Body of pancreas (tissue), 4 donors: ENCODE results near the gene ABCB8. TPM values are rescaled to one million over a fixed set of nuclear protein-coding genes. Genes with fewer than 3 reads are reported as not detected.

Experiments
- ATAC-seq: fragments of 150-250 bp; one replicate; pipeline ENCODE4 v1.9.1; 2016
- DNase-seq, 4 donors: peaks; one replicate each; pipeline ENCODE4 v3.0.0-alpha.2; 2019
- H3K27ac ChIP-seq, 4 donors: fragments of 200-600 bp; sonication (generic); 1 replicate in 3 of 4; 2 replicates in 1 of 4; pipeline versions ENCODE4 v1.5.1 to v1.6.1; 2016 to 2019; ENCODE audit warnings: mild to moderate bottlenecking in 1 of 4, mixed read lengths in 1 of 4, moderate library complexity in 1 of 4
- H3K27me3 ChIP-seq, 2 donors: fragments of 200-600 bp; sonication (generic); one replicate each; pipeline ENCODE4 v1.6.0; 2016; ENCODE audit warnings: mild to moderate bottlenecking in 1 of 2
- H3K36me3 ChIP-seq, 2 donors: fragments of 200-600 bp; sonication (generic); replicated peaks in 1 of 2; 2 replicates each; pipeline ENCODE4 v1.5.1; 2016; ENCODE audit warnings: low read depth in 2 of 2; ENCODE audit not compliant: insufficient read depth in 1 of 2
- H3K4me1 ChIP-seq: fragments of 200-600 bp; sonication (generic); one replicate; pipeline ENCODE4 v1.6.0; 2016
- H3K4me3 ChIP-seq, 2 donors: fragments of 200-600 bp; sonication (generic); 1 replicate in 1 of 2; 2 replicates in 1 of 2; pipeline ENCODE4 v1.5.1; 2016 to 2019
- H3K9me3 ChIP-seq, 3 donors: fragments of 200-600 bp; sonication (generic); 1 replicate in 2 of 3; 2 replicates in 1 of 3; pipeline ENCODE4 v1.5.1; 2016
- POLR2A ChIP-seq, 3 donors: fragments of 450-650 bp; IDR thresholded peaks; one replicate each; pipeline ENCODE4 v1.6.1; 2016; ENCODE audit warnings: antibody characterized with exemption in 3 of 3, mild to moderate bottlenecking in 2 of 3
- WGBS, 2 donors: methylation state at CpG; one replicate each; pipeline ENCODE4 v1.1.5; 2017; 5-methylcytosine and 5-hydroxymethylcytosine counted together
- intact Hi-C: fragments of 100-400 bp; cut with DNase I; formaldehyde crosslinking; loops from one replicate; pipeline ENCODE4 v1.15.1; 2023
- total RNA-seq, 2 donors: library from RNA; depleted of rRNA; stranded (reverse); fragments of >200 nt; gene quantifications; one replicate each; pipeline ENCODE4 v1.1.0, GENCODE V29; 2016
- TF ChIP-seq, protein P1 (sequence below), 7 experiments: fragments of 450-650 bp in 4 of 7; fragments of 200-600 bp in 3 of 7; sonication (generic) in 3 of 7; IDR thresholded peaks; one replicate each; pipeline ENCODE4 v1.5.1; 2016 to 2019; ENCODE audit warnings: antibody characterized with exemption in 7 of 7

ABCB8 gene
- total RNA-seq, 2 donors from 2014 or later = 8.8 to 39.6 TPM

DNA sequence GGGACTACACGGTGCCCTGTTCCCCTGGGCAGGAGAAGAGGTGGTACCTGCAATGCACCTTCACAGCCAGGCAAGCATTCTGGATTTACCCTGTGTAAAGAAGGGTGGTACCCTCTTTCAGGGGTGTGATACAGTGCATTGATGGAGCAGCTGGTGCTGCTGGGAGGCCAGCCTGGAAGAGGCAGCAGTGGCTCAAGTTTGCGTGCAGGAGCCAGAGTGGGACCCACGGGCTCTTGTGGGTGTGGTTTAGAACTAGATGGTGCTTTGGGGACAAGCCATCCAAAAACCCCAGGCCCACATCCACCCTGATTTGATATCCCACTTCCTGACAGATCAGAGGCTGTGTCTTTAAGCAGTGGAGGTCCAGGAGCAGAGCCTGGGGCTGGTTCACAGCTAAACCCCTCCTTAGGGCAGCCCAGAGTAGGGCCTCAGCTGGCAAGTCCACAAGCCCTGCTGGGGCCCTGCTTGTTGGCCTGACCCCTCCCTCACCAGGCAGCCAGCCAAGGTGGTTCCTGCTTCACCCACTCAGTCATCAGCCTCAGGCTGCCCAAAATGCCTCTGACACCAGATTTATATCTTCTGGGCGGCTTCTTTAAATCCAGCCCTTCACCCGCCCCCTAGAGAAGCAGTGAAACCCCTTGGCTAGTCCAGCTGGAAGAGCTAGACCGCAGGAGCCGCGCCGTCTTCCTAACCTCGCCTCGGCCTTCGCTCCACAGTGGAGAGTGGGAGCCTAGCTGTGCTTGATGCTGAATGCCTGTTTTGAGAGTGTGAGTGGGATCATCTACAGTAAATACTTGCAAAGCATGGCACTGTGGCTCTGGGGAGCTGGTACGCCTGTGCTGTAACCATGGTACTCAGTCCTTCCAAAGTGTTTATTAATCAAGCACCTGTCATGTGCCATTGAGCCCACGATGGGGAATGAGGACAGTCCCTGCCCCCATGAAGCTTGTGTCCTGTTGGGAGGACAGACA, 18.6 kb downstream of the ABCB8 start:
- Histone ChIP-seq H3K4me1 (peaks cover 8% of the 10 kb centered on the region), H3K27me3 (no peaks in the 10 kb centered on the region), H3K9me3 (no peaks in the 10 kb centered on the region), H3K4me3 (no peak overlapping the region), H3K27ac (no peak overlapping the region), H3K36me3 (no peaks in the 10 kb centered on the region)
- TF ChIP-seq POLR2A (IDR thresholded peaks at IDR 0.05) = no peak
- TF ChIP-seq, protein P1, sequence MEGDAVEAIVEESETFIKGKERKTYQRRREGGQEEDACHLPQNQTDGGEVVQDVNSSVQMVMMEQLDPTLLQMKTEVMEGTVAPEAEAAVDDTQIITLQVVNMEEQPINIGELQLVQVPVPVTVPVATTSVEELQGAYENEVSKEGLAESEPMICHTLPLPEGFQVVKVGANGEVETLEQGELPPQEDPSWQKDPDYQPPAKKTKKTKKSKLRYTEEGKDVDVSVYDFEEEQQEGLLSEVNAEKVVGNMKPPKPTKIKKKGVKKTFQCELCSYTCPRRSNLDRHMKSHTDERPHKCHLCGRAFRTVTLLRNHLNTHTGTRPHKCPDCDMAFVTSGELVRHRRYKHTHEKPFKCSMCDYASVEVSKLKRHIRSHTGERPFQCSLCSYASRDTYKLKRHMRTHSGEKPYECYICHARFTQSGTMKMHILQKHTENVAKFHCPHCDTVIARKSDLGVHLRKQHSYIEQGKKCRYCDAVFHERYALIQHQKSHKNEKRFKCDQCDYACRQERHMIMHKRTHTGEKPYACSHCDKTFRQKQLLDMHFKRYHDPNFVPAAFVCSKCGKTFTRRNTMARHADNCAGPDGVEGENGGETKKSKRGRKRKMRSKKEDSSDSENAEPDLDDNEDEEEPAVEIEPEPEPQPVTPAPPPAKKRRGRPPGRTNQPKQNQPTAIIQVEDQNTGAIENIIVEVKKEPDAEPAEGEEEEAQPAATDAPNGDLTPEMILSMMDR (IDR thresholded peaks at IDR 0.05) = no peak
- WGBS, 2 donors = 70 to 73% methylated on average over 11 to 14 of the region's 14 CpGs
- no peak for DNase-seq
- no peak for ATAC-seq
- intact Hi-C loops = no loop called here

DNA sequence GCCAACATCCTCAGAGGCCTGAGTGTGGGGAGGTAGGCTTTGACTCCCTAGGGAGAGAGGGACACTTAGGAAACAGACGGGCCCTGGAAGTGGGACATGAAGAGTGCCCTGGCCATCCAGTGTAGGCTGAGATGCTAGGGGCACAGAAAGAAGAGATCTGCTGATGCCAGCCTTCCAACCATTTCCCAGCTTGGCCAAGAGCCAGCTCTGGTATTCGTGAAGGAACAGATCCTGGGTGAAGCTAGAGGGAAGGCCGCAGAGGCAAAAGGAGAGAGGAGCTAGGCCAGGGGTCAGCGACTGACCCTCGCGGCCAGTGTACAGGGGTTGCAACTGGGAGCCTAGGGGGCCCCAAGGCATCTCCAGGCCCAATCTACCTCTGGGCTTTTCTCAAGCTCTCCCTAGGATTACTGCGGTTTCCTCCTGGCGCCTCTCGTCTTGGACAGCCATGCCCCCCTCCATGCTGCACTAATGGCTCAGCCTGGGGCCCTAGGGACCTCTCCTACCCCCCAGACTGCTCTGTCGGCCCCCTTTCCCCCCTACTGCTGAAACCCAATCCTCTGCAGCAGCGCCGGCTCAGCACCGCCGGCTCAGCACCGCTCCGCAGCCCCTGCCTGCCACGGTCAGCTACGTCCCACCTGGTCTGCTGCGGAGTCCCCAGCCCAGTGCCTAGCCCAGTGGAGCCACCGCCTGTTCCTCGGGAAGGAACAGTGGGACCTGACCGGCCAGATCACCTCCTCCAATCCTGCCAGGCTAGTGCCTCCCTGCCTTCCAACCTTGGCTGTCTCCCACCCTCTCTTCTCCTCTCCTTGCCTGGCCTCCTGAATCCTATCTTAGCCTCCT, 19.9 kb downstream of the ABCB8 start, which contains the start of gene ASIC3:
Gene ASIC3 (plus strand): TSS at position 556 of the 840 bp plus-strand sequence. CDS start 355 bp downstream, outside the sequence.
- DNase-seq (no peak), ATAC-seq (no peak)
- Histone ChIP-seq H3K9me3 (no peaks in the 10 kb centered on the region), H3K27ac (no peak within 1 kb of the TSS), H3K27me3 (no peaks in the 10 kb centered on the region), H3K4me1 (peaks cover 8% of the 10 kb centered on the region), H3K4me3 (no peak within 1 kb of the TSS), H3K36me3 (no peaks in the 10 kb centered on the region)
- intact Hi-C loops = no loop called here
- TF ChIP-seq POLR2A (IDR thresholded peaks at IDR 0.05) = no peak
- TF ChIP-seq, protein P1 (IDR thresholded peaks at IDR 0.05) = no peak
- 72 to 73% methylated on average over 19 to 22 of the region's 22 CpGs for WGBS, 2 donors

DNA sequence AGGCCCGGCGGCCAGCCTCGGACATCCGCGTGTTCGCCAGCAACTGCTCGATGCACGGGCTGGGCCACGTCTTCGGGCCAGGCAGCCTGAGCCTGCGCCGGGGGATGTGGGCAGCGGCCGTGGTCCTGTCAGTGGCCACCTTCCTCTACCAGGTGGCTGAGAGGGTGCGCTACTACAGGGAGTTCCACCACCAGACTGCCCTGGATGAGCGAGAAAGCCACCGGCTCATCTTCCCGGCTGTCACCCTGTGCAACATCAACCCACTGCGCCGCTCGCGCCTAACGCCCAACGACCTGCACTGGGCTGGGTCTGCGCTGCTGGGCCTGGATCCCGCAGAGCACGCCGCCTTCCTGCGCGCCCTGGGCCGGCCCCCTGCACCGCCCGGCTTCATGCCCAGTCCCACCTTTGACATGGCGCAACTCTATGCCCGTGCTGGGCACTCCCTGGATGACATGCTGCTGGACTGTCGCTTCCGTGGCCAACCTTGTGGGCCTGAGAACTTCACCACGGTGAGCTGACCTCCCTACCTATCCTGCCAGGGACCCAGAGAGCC, 20.7 kb downstream of the ABCB8 start:
- H3K9me3 ChIP-seq = no peaks in the 10 kb centered on the region
- peaks cover 8% of the 10 kb centered on the region for H3K4me1 ChIP-seq
- no peak overlapping the region for H3K27ac ChIP-seq
- no peak for DNase-seq
- H3K27me3 ChIP-seq = no peaks in the 10 kb centered on the region
- no peak for TF ChIP-seq POLR2A (IDR thresholded peaks at IDR 0.05)
- TF ChIP-seq, protein P1 (IDR thresholded peaks at IDR 0.05) = no peak
- intact Hi-C loops = no loop called here
- 86 to 90% methylated on average over 20 to 34 of the region's 38 CpGs for WGBS, 2 donors
- no peaks in the 10 kb centered on the region for H3K36me3 ChIP-seq
- no peak overlapping the region for H3K4me3 ChIP-seq
- no peak for ATAC-seq

DNA sequence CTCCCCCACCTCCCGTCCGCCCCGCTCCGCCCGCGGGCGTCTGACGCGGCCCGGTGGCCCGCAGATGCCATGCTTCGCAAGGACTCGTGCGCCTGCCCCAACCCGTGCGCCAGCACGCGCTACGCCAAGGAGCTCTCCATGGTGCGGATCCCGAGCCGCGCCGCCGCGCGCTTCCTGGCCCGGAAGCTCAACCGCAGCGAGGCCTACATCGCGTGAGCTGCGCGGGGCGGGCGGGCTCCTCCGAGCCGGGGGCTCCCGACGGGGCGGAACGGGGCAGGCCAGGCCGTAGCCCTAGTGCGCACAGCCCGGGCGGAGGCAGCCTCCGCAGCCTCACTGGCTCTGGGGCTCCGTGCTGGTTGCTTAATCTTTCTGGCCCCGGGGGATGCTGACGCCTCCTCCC, 22.9 kb downstream of the ABCB8 start:
- Histone ChIP-seq H3K36me3 (no peaks in the 10 kb centered on the region), H3K27ac (no peak overlapping the region), H3K4me3 (no peak overlapping the region), H3K27me3 (no peaks in the 10 kb centered on the region), H3K9me3 (no peaks in the 10 kb centered on the region), H3K4me1 (peaks cover 8% of the 10 kb centered on the region)
- 5 to 29% methylated on average over 9 to 50 of the region's 50 CpGs for WGBS, 2 donors
- TF ChIP-seq POLR2A (IDR thresholded peaks at IDR 0.05) = no peak
- TF ChIP-seq, protein P1 (IDR thresholded peaks at IDR 0.05) = no peak
- ATAC-seq = peak; percentile 83
- DNase-seq = peak; percentile 61 to 73 (median 63)
- intact Hi-C loops = no loop called here
